ENCODE data around the gene PRMT3. TPM values are rescaled to one million over a fixed set of nuclear protein-coding genes. Genes with fewer than 3 reads are reported as not detected.
A peak's percentile ranks its signal among the peaks of the same experiment; 100 is the strongest.

The PRMT3 gene
- total and polyA plus RNA-seq, 2 of the 13 experiments (the other 11 are each of a cell fraction or from before 2014, with no cell fraction given), result 9.1 to 27.7 TPM

- TF ChIP-seq, protein P1, sequence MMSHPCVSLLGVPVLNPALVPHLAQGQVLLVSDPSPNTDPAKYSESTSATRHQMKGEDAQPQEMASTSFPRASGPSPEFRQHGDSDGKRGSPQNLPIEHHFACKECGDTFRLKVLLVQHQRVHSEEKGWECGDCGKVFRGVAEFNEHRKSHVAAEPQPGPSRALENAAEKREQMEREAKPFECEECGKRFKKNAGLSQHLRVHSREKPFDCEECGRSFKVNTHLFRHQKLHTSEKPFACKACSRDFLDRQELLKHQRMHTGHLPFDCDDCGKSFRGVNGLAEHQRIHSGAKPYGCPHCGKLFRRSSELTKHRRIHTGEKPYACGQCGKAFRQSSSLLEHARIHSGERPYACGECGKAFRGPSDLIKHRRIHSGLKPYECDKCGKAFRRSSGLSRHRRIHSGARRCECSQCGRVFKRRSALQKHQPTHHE (CRISPR knock-in tag; IDR thresholded peaks at IDR 0.05; ENCODE audit: borderline replicate concordance), result no peak
- no peak for TF ChIP-seq NFIC (IDR thresholded peaks at IDR 0.05; ENCODE audit: low read length)
- TF ChIP-seq THAP11 (CRISPR knock-in tag; IDR thresholded peaks at IDR 0.05), result 0 out of 2 replicates have a peak, but pooled peaks have one; percentile 45
- no peak for TF ChIP-seq ZFP37 (CRISPR knock-in tag; IDR thresholded peaks at IDR 0.05; ENCODE audit: borderline replicate concordance)
- no peak for TF ChIP-seq MXI1 (IDR thresholded peaks at IDR 0.05; ENCODE audit: borderline replicate concordance, low read depth, low read length)
- no peak for TF ChIP-seq CCAR2 (optimal IDR thresholded peaks at IDR 0.05; ENCODE audit: low read depth, low read length)
- no peak for TF ChIP-seq KLF15 (CRISPR knock-in tag; IDR thresholded peaks at IDR 0.05; ENCODE audit: borderline replicate concordance)
- TF ChIP-seq, protein P2, sequence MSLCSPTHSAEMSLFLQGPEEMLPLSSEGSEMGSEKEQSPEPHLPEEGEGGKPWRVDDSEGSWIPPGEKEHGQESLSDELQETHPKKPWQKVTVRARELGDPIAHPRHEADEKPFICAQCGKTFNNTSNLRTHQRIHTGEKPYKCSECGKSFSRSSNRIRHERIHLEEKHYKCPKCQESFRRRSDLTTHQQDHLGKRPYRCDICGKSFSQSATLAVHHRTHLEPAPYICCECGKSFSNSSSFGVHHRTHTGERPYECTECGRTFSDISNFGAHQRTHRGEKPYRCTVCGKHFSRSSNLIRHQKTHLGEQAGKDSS (CRISPR knock-in tag; IDR thresholded peaks at IDR 0.05; ENCODE audit: borderline replicate concordance, low read depth), result no peak
- no peak for TF ChIP-seq ZNF788 (CRISPR knock-in tag; IDR thresholded peaks at IDR 0.05; ENCODE audit: borderline replicate concordance)
- no peak for TF ChIP-seq RXRB (CRISPR knock-in tag; IDR thresholded peaks at IDR 0.05; ENCODE audit: borderline replicate concordance)
- TF ChIP-seq THAP7 (CRISPR knock-in tag; IDR thresholded peaks at IDR 0.05), result no peak
- no peak for TF ChIP-seq ZNF652 (CRISPR knock-in tag; IDR thresholded peaks at IDR 0.05; ENCODE audit: borderline replicate concordance, low read depth)
- TF ChIP-seq, protein P3, sequence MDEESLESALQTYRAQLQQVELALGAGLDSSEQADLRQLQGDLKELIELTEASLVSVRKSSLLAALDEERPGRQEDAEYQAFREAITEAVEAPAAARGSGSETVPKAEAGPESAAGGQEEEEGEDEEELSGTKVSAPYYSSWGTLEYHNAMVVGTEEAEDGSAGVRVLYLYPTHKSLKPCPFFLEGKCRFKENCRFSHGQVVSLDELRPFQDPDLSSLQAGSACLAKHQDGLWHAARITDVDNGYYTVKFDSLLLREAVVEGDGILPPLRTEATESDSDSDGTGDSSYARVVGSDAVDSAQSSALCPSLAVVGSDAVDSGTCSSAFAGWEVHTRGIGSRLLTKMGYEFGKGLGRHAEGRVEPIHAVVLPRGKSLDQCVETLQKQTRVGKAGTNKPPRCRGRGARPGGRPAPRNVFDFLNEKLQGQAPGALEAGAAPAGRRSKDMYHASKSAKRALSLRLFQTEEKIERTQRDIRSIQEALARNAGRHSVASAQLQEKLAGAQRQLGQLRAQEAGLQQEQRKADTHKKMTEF (CRISPR knock-in tag; IDR thresholded peaks at IDR 0.05), result peak; percentile 42; the same call in 1 of the 2 replicates
- 0 out of 2 replicates have a peak, but pooled peaks have one; percentile 16 for TF ChIP-seq ZMYM4 (CRISPR knock-in tag; IDR thresholded peaks at IDR 0.05)
- no peak for TF ChIP-seq DPF2 (CRISPR knock-in tag; IDR thresholded peaks at IDR 0.05; ENCODE audit: borderline replicate concordance, low read depth)
- no peak for TF ChIP-seq THYN1 (CRISPR knock-in tag; IDR thresholded peaks at IDR 0.05; ENCODE audit: borderline replicate concordance, low read depth)
- no peak for TF ChIP-seq LCORL (IDR thresholded peaks at IDR 0.05)
- peak; percentile 50; the same call in 1 of the 2 replicates for TF ChIP-seq LCORL (CRISPR knock-in tag; IDR thresholded peaks at IDR 0.05)
- no peak for TF ChIP-seq ZNF549 (CRISPR knock-in tag; IDR thresholded peaks at IDR 0.05)
- TF ChIP-seq ZNF251 (CRISPR knock-in tag; IDR thresholded peaks at IDR 0.05), result no peak
- no peak for TF ChIP-seq GMEB1 (CRISPR knock-in tag; IDR thresholded peaks at IDR 0.05; ENCODE audit: borderline replicate concordance)
- no peak for TF ChIP-seq MLLT10 (CRISPR knock-in tag; IDR thresholded peaks at IDR 0.05)
- TF ChIP-seq MIER3 (CRISPR knock-in tag; IDR thresholded peaks at IDR 0.05; ENCODE audit: borderline replicate concordance), result 0 out of 2 replicates have a peak, but pooled peaks have one; percentile 43
- TF ChIP-seq ASH2L (IDR thresholded peaks at IDR 0.05; ENCODE audit: insufficient read length, low read depth, low read length), result no peak
Observed at GRCh38 chr11:20518323-20518834, 130.9 kb downstream of the PRMT3 start (continued).
